Measurements from ENCODE around the gene B3GALT6.

The B3GALT6 gene

GRCh38 chr1:1204998-1205768, 26.9 kb upstream of the B3GALT6 start:
- no peaks in the 10 kb centered on the region for H3K27me3 ChIP-seq (ENCODE audit: insufficient read depth, low read depth, severe bottlenecking)
- TF ChIP-seq, protein P1, sequence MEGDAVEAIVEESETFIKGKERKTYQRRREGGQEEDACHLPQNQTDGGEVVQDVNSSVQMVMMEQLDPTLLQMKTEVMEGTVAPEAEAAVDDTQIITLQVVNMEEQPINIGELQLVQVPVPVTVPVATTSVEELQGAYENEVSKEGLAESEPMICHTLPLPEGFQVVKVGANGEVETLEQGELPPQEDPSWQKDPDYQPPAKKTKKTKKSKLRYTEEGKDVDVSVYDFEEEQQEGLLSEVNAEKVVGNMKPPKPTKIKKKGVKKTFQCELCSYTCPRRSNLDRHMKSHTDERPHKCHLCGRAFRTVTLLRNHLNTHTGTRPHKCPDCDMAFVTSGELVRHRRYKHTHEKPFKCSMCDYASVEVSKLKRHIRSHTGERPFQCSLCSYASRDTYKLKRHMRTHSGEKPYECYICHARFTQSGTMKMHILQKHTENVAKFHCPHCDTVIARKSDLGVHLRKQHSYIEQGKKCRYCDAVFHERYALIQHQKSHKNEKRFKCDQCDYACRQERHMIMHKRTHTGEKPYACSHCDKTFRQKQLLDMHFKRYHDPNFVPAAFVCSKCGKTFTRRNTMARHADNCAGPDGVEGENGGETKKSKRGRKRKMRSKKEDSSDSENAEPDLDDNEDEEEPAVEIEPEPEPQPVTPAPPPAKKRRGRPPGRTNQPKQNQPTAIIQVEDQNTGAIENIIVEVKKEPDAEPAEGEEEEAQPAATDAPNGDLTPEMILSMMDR (IDR thresholded peaks at IDR 0.05; ENCODE audit: low read depth, low read length) = no peak
- H3K4me3 ChIP-seq (ENCODE audit: low read depth, low read length) = no peak overlapping the region
- H3K9me3 ChIP-seq (ENCODE audit: severe bottlenecking) = no peaks in the 10 kb centered on the region
- no peak for DNase-seq
- H3K36me3 ChIP-seq = no peaks in the 10 kb centered on the region
- no peak overlapping the region for H3K27ac ChIP-seq

GRCh38 chr1:1205769-1206375, 26.2 kb upstream of the B3GALT6 start:
- Histone ChIP-seq H3K9me3 (ENCODE audit: severe bottlenecking) (no peaks in the 10 kb centered on the region), H3K27me3 (ENCODE audit: insufficient read depth, low read depth, severe bottlenecking) (no peaks in the 10 kb centered on the region), H3K4me3 (ENCODE audit: low read depth, low read length) (peak overlapping the region; percentile 35), H3K36me3 (no peaks in the 10 kb centered on the region), H3K27ac (no peak overlapping the region)
- TF ChIP-seq, protein P1 (IDR thresholded peaks at IDR 0.05; ENCODE audit: low read depth, low read length) = 0 out of 2 replicates have a peak, but pooled peaks have one; percentile 9
- no peak for DNase-seq

DNA sequence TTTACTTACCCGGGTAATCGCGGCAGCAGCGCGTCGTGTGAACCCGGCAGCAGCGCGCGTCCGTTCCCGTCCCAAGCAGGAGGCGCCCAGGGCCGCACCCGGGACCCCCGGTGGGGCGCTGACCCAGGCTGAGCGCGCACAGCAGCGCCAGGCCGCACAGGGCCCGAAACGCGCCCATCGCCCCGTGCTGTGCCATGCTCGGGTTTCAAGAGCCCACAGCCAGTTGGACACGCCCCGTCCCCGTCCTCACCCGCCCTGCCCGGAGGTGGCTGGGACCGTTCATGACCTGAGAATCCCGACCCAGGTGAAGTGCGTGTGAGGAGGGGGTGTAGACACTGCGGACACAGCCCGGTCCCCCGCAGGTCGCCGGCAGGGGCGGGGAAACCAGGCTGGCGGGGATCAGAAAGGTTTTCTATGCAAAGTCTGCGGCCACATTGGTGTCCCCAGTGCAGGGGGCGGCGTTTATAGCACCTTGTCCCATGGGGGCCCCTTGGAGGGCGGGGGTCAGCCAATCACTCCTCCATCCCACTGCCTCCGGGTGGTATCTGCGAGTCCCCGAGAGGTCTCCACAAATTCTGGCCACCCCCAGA, 25.6 kb upstream of the B3GALT6 start, which contains the start of gene TNFRSF18:
TNFRSF18 (minus strand) TSS at position 217 of the 590 bp plus-strand sequence; CDS start at position 196, 21 bp downstream.
- Histone ChIP-seq H3K27me3 (ENCODE audit: insufficient read depth, low read depth, severe bottlenecking) (no peaks in the 10 kb centered on the region), H3K36me3 (no peaks in the 10 kb centered on the region), H3K27ac (no peak within 1 kb of the TSS), H3K4me3 (ENCODE audit: low read depth, low read length) (peak within 1 kb of the TSS; percentile 35), H3K9me3 (ENCODE audit: severe bottlenecking) (no peaks in the 10 kb centered on the region)
- DNase-seq = peak; percentile 50
- TF ChIP-seq, protein P1 (IDR thresholded peaks at IDR 0.05; ENCODE audit: low read depth, low read length) = no peak

DNA sequence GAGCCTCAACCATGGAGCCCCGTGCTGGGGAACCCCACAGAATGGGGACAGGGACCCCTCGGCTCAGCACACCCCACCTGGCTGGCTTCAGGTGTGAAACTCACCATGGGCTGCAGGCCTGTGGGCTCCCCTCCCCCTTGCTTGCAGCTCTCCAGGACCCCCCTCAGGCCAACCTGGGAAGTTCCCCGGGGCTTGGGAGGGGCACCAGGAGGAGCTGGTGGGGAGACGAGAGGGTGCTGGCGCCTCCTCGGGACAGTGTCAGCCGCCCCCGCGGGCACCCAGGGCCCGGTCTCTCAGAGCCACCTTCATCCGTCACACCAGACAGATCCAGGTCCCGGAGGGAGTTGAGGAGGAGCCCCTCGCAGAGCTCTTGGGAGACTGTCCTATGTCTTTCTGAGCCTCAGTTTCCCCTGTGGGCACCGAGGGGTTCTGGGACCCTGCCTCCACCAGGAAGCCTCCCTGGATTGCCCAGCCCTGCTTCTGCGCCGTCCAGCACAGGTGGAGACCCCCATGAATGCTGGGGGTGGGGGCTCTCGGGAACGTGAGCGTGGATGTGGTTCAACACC, 25.0 kb upstream of the B3GALT6 start:
- peak overlapping the region; percentile 35; the same call in 1 of the 2 replicates for H3K4me3 ChIP-seq (ENCODE audit: low read depth, low read length)
- TF ChIP-seq, protein P1 (IDR thresholded peaks at IDR 0.05; ENCODE audit: low read depth, low read length) = peak; percentile 37
- DNase-seq = no peak
- no peak overlapping the region for H3K27ac ChIP-seq
- no peaks in the 10 kb centered on the region for H3K27me3 ChIP-seq (ENCODE audit: insufficient read depth, low read depth, severe bottlenecking)
- H3K36me3 ChIP-seq = no peaks in the 10 kb centered on the region
- no peaks in the 10 kb centered on the region for H3K9me3 ChIP-seq (ENCODE audit: severe bottlenecking)

- Histone ChIP-seq H3K4me3 (ENCODE audit: low read depth, low read length) (no peak overlapping the region), H3K36me3 (no peaks in the 10 kb centered on the region), H3K9me3 (ENCODE audit: severe bottlenecking) (no peaks in the 10 kb centered on the region), H3K27me3 (ENCODE audit: insufficient read depth, low read depth, severe bottlenecking) (no peaks in the 10 kb centered on the region), H3K27ac (no peak overlapping the region)
- no peak for DNase-seq
- TF ChIP-seq, protein P1 (IDR thresholded peaks at IDR 0.05; ENCODE audit: low read depth, low read length) = no peak
Measured at GRCh38 chr1:1207571-1207892, 24.5 kb upstream of the B3GALT6 start.
